Measurements from ENCODE around the gene LRRIQ4.

DNA sequence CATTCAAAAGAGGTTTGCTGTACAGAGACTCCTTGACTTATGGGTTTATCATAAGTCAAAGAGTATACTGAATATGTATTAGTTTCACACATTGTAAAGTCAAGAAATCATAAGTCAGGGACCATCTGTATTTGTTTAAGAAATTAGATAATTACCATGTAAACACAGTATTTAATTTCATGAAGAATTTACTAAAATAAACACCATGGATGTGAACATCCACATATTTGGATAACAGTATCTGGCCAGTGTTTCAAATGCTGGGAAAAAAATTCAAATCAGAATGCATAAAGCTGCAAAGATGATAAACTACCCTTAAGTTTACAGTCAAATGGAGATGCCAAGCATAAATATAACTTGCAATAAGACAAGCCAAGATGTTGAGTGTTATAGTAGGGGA, 22.5 kb upstream of the LRRIQ4 start:
- no peak for TF ChIP-seq TAF1 (IDR thresholded peaks at IDR 0.05; ENCODE audit: low read depth)
- TF ChIP-seq NFIC (IDR thresholded peaks at IDR 0.05) = no peak
- no peak for TF ChIP-seq USF1 (IDR thresholded peaks at IDR 0.05)
- TF ChIP-seq TEAD4 (IDR thresholded peaks at IDR 0.05) = no peak
- TF ChIP-seq FOXM1 (IDR thresholded peaks at IDR 0.05; ENCODE audit: borderline replicate concordance, low read depth) = no peak
- no peak for TF ChIP-seq CEBPB (IDR thresholded peaks at IDR 0.05)
- no peak for TF ChIP-seq EGR1 (IDR thresholded peaks at IDR 0.05)
- TF ChIP-seq CREB1 (IDR thresholded peaks at IDR 0.05; ENCODE audit: low read depth) = no peak
